Activated CD8-positive, alpha-beta T cell treated with anti-CD3 and anti-CD28 coated beads for 36 hours (primary cell): ENCODE data around the gene VPS9D1. TPM values are rescaled to one million over a fixed set of nuclear protein-coding genes. Genes with fewer than 3 reads are reported as not detected.

Experiments used
- ATAC-seq: fragments of 200-7000 bp; cut with Tn5 transposase; one replicate; pipeline ENCODE4 v1.10.0; 2021; ENCODE audit warnings: mild to moderate bottlenecking, moderate library complexity
- CTCF ChIA-PET: fragments of 350-600 bp; sonication (Branson Sonifier 250); formaldehyde crosslinking; loops from one replicate; lab custom pipeline; 2021; ENCODE audit warnings: antibody characterized with exemption; lab: Charles Lee
- POLR2A ChIA-PET: fragments of 350-600 bp; sonication (Branson Sonifier 250); formaldehyde crosslinking; loops from one replicate; lab custom pipeline; 2021; ENCODE audit warnings: antibody characterized with exemption; lab: Charles Lee
- DNase-seq: peaks from one replicate; pipeline ENCODE4 v3.0.0-alpha.2; 2020
- H3K27ac Mint-ChIP-seq: one replicate; pipeline ENCODE4 v1.8.0; 2021; ENCODE audit warnings: mild to moderate bottlenecking, mixed read lengths
- H3K27me3 Mint-ChIP-seq: one replicate; pipeline ENCODE4 v1.8.0; 2021; ENCODE audit warnings: mixed read lengths
- H3K36me3 Mint-ChIP-seq: one replicate; pipeline ENCODE4 v1.8.0; 2021; ENCODE audit warnings: low read depth, mixed read lengths
- H3K4me1 Mint-ChIP-seq: one replicate; pipeline ENCODE4 v1.8.0; 2021; ENCODE audit warnings: low read depth, mixed read lengths
- H3K4me3 Mint-ChIP-seq: one replicate; pipeline ENCODE4 v1.8.0; 2021; ENCODE audit warnings: mild to moderate bottlenecking, moderate library complexity, mixed read lengths
- H3K9me3 Mint-ChIP-seq: one replicate; pipeline ENCODE4 v1.8.0; 2021; ENCODE audit warnings: mixed read lengths
- intact Hi-C: fragments of 100-400 bp; cut with micrococcal nuclease; formaldehyde crosslinking; loops from one replicate; pipeline ENCODE4 v1.10.0; 2022
- total RNA-seq, 2 experiments: library from RNA; stranded (reverse); gene quantifications; one replicate each; pipeline ENCODE4 v1.2.3, GENCODE V29; 2021
- TF ChIP-seq, protein P1 (sequence below): fragments of 200-600 bp; IDR thresholded peaks from one replicate; pipeline ENCODE4 v1.8.0; 2022; ENCODE audit warnings: antibody characterized with exemption, mild to moderate bottlenecking

The VPS9D1 gene
- total RNA-seq, 2 experiments from 2014 or later: 1.5 to 1.6 TPM

DNA sequence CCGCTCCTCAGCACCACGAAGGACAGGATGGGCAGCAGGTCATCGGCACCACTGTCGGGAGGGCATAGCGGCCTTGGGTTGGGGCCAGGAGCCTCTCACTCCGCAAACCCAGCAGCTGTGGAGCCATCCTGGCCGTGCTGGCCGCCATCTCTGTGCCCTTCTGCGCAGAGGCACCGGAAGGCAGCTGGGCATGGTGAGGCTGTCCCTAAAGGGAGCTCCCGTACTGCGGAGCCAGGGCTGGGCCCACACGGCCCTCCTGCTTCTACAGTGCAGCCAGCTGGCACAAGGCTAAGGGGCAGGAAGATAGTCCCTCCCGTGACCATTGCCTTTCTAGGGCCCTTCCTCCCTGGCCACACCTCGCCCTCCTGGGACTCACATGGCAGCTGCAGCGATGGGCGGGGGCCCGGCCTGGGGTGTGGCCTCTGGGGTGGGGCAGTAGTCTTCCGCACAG lies 12.2 kb downstream of the VPS9D1 start:
- no peak for DNase-seq
- peaks cover 5% of the 10 kb centered on the region for H3K36me3 Mint-ChIP-seq
- ChIA-PET POLR2A (interaction anchor here (1.2 kb wide), 1 partner anchor 9 kb away, joined by 4 read pairs; no protein-coding TSS in a partner anchor), CTCF (interaction anchor here (0.6 to 4.2 kb wide), 4 partner anchors 8 to 152 kb away, joined by 3 to 58 read pairs (median 20); partner anchors contain the start of gene SPATA2L)
- H3K27ac Mint-ChIP-seq: no peak overlapping the region
- intact Hi-C loops: loop anchor here (10.0 kb wide), 1 partner anchor 86 kb away; no protein-coding TSS in a partner anchor
- no peaks in the 10 kb centered on the region for H3K27me3 Mint-ChIP-seq
- peaks cover 3% of the 10 kb centered on the region for H3K4me1 Mint-ChIP-seq
- TF ChIP-seq, protein P1, sequence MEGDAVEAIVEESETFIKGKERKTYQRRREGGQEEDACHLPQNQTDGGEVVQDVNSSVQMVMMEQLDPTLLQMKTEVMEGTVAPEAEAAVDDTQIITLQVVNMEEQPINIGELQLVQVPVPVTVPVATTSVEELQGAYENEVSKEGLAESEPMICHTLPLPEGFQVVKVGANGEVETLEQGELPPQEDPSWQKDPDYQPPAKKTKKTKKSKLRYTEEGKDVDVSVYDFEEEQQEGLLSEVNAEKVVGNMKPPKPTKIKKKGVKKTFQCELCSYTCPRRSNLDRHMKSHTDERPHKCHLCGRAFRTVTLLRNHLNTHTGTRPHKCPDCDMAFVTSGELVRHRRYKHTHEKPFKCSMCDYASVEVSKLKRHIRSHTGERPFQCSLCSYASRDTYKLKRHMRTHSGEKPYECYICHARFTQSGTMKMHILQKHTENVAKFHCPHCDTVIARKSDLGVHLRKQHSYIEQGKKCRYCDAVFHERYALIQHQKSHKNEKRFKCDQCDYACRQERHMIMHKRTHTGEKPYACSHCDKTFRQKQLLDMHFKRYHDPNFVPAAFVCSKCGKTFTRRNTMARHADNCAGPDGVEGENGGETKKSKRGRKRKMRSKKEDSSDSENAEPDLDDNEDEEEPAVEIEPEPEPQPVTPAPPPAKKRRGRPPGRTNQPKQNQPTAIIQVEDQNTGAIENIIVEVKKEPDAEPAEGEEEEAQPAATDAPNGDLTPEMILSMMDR: no peak
- no peaks in the 10 kb centered on the region for H3K9me3 Mint-ChIP-seq
- no peak overlapping the region for H3K4me3 Mint-ChIP-seq
- no peak for ATAC-seq

DNA sequence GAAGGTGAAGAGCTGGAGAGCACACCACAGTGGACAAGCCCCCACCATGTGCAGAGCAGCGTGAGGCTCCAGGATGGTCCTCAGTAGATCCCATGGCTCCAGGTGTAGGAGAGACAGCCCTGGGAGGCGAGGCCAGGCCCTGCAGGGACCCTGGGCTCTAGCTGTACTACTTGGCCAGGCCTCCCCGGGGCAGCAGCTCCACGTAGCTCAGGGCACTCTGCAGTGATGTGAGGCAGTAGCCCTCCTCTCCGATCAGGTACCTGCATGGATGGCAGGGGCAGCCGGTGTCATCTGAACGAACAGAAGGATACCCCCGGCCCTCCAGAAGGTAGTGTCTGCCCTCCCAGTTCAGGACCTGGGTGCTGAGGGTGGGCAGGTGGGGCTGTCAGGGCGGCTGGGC lies 13.0 kb downstream of the VPS9D1 start:
- ATAC-seq: no peak
- CTCF ChIA-PET: interaction anchor here (2.0 to 4.2 kb wide), 2 partner anchors 86 to 153 kb away, joined by 12 to 58 read pairs; no protein-coding TSS in a partner anchor
- peaks cover 3% of the 10 kb centered on the region for H3K36me3 Mint-ChIP-seq
- H3K27ac Mint-ChIP-seq: no peak overlapping the region
- POLR2A ChIA-PET: interaction anchor here (0.7 to 1.1 kb wide), 5 partner anchors 8 to 166 kb away, joined by 3 to 5 read pairs (median 3); partner anchors contain the start of gene TCF25
- intact Hi-C loops: loop anchor here (10.0 kb wide), 1 partner anchor 87 kb away; no protein-coding TSS in a partner anchor
- H3K4me1 Mint-ChIP-seq: peaks cover 4% of the 10 kb centered on the region
- no peaks in the 10 kb centered on the region for H3K27me3 Mint-ChIP-seq
- H3K4me3 Mint-ChIP-seq: no peak overlapping the region
- TF ChIP-seq, protein P1: no peak
- DNase-seq: no peak
- H3K9me3 Mint-ChIP-seq: no peaks in the 10 kb centered on the region

DNA sequence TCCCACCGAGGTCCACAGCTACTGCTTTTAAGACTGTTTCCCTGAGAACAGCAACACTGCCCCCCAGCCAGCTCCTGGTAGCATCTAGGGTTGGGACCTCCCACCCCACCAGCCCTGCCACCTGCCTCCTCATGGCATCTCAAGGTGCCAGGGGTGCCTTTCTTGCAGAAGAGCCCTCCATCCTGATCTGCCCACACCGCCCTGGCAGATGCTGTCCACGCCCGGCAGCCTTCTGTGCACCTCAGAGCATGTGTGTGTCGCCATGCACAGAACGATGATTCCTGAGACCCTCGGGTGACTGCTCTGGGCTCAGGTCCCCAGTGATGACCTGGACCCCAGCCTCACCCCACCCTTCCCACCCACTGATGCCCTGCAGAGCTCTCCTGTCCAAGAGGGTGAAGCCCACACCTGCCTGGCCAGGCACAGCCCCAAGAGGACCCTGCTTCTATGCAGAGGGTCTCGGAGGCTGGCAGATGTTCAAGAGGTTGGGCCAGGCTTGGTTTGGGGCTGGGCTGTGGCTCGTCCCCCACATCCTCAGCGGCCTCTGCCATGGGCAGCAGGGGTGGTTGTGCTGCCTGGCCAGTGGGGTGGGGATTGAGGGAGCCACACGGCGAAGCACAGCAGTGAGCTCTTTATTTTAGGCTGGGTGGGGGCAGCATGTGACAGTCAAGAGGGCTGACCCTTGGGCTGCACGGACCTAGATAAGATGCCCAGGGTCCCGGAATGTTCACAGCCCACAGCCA lies 14.0 kb downstream of the VPS9D1 start:
- intact Hi-C loops: loop anchor here (10.0 kb wide), 1 partner anchor 88 kb away; no protein-coding TSS in a partner anchor
- ChIA-PET CTCF (interaction anchor here (0.9 to 4.2 kb wide), 30 partner anchors 7 to 317 kb away, joined by 3 to 58 read pairs (median 4); partner anchors contain the start of genes CDK10, MC1R and TCF25), POLR2A (interaction anchor here (0.5 to 2.1 kb wide), 9 partner anchors 9 to 201 kb away, joined by 3 to 8 read pairs (median 3); partner anchors contain the start of genes TCF25 and VPS9D1)
- Mint-ChIP-seq H3K9me3 (no peaks in the 10 kb centered on the region), H3K4me3 (no peak overlapping the region), H3K4me1 (peaks cover 11% of the 10 kb centered on the region), H3K36me3 (no peaks in the 10 kb centered on the region), H3K27ac (no peak overlapping the region), H3K27me3 (no peaks in the 10 kb centered on the region)
- ATAC-seq (no peak), DNase-seq (no peak)
- TF ChIP-seq, protein P1: no peak

DNA sequence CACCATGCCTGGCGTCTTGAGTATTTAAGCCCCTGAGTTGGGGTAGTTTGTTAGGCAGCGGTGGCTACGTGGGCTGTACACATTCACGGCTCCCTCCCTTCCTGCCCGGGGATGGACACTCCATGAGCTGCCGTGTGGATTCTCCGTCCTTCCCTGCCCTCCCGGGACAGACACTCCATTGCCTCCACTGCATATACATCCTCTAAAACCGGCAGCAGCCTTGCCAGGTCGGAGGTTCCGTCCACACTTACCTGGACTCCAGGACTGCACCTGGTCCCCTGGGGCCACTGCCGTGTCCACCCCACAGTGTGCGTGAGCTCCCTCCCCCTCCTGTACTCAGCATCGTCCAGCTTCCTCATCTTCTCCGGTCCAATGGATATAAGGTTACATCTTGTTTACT lies 15.7 kb downstream of the VPS9D1 start:
- ChIA-PET CTCF (interaction anchor here (1.1 to 4.2 kb wide), 20 partner anchors 9 to 214 kb away, joined by 3 to 58 read pairs (median 6); partner anchors contain the start of genes FANCA, MC1R and TCF25), POLR2A (interaction anchor here (0.7 to 2.6 kb wide), 5 partner anchors 9 to 29 kb away, joined by 3 to 10 read pairs (median 8); partner anchors contain the start of gene VPS9D1)
- Mint-ChIP-seq H3K27ac (no peak overlapping the region), H3K36me3 (no peaks in the 10 kb centered on the region), H3K27me3 (no peaks in the 10 kb centered on the region), H3K4me1 (peaks cover 16% of the 10 kb centered on the region), H3K4me3 (no peak overlapping the region), H3K9me3 (no peaks in the 10 kb centered on the region)
- intact Hi-C loops: loop anchor here (10.0 kb wide), 1 partner anchor 90 kb away; no protein-coding TSS in a partner anchor
- TF ChIP-seq, protein P1: no peak
- ATAC-seq (no peak), DNase-seq (no peak)
